ENCODE data around the gene ITGB1BP1.

- TF ChIP-seq CTCF (IDR thresholded peaks at IDR 0.05): no peak
- no peak for TF ChIP-seq POLR2A (IDR thresholded peaks at IDR 0.05)
Observed at GRCh38 chr2:9445089-9445488, 21.8 kb upstream of the ITGB1BP1 start.
